A549 (cell line): ENCODE data around the gene FATE1.

Experiments
- CEBPB ChIP-seq, 2 experiments: fragments of >200 bp in 1 of 2; sonication (Bioruptor Twin) in 1 of 2; formaldehyde crosslinking in 1 of 2; IDR thresholded peaks; 2 replicates each; pipeline ENCODE4 v1.6.1; 2012 to 2016
- CHD2 ChIP-seq: fragments of 150-350 bp; IDR thresholded peaks from 2 replicates; pipeline ENCODE4 v1.6.1; 2014; ENCODE audit warnings: low read length; ENCODE audit not compliant: partially characterized antibody
- EP300 ChIP-seq, 2 experiments: fragments of >200 bp; sonication (Bioruptor Twin); formaldehyde crosslinking; IDR thresholded peaks; 2 replicates in 1 of 2; 3 replicates in 1 of 2; pipeline ENCODE4 v1.6.1; 2016 to 2017
- HDAC2 ChIP-seq: fragments of 200-600 bp; sonication (generic); IDR thresholded peaks from 2 replicates; pipeline ENCODE4 v1.6.1; 2016
- JUNB ChIP-seq: fragments of >200 bp; sonication (Bioruptor Twin); formaldehyde crosslinking; IDR thresholded peaks from 2 replicates; pipeline ENCODE4 v1.6.1; 2016
- MAZ ChIP-seq: fragments of 150-350 bp; IDR thresholded peaks from 2 replicates; pipeline ENCODE4 v1.6.1; 2014; ENCODE audit warnings: antibody characterized with exemption, low read depth, low read length, borderline replicate concordance
- MYC ChIP-seq: IDR thresholded peaks from 2 replicates; pipeline ENCODE4 v1.6.1; 2012; ENCODE audit warnings: mild to moderate bottlenecking, inconsistent platforms, low read length, improper control_type of control experiment, borderline replicate concordance
- POLR2AphosphoS2 ChIP-seq: conservative IDR thresholded peaks from 2 replicates; pipeline ENCODE4 v1.6.1; 2012; ENCODE audit warnings: low read length, improper control_type of control experiment, inconsistent platforms
- TP53 ChIP-seq: fragments of 250-450 bp; sonication (Bioruptor Pico); IDR thresholded peaks from 2 replicates; pipeline ENCODE4 v1.5.0; 2021; ENCODE audit warnings: mild to moderate bottlenecking, moderate library complexity
- USF2 ChIP-seq: fragments of 450-650 bp; IDR thresholded peaks from 2 replicates; pipeline ENCODE4 v1.6.1; 2014; ENCODE audit warnings: antibody characterized with exemption
- TF ChIP-seq, protein P1 (sequence below): fragments of >200 bp; sonication (Bioruptor Twin); formaldehyde crosslinking; IDR thresholded peaks from 3 replicates; pipeline ENCODE4 v1.5.1; 2016
- TF ChIP-seq, protein P2 (sequence below): fragments of 200-600 bp; sonication (generic); IDR thresholded peaks from 2 replicates; pipeline ENCODE4 v1.6.1; 2016; ENCODE audit warnings: antibody characterized with exemption, mild to moderate bottlenecking, moderate library complexity

- TF ChIP-seq EP300 (IDR thresholded peaks at IDR 0.05) (no peak), CHD2 (no peak), TP53 (CRISPR knock-in tag) (no peak), MYC (no peak), HDAC2 (no peak), MAZ (no peak), JUNB (no peak), CEBPB (IDR thresholded peaks at IDR 0.05) (no peak), POLR2AphosphoS2 (no peak), USF2 (no peak)
- TF ChIP-seq, protein P1, sequence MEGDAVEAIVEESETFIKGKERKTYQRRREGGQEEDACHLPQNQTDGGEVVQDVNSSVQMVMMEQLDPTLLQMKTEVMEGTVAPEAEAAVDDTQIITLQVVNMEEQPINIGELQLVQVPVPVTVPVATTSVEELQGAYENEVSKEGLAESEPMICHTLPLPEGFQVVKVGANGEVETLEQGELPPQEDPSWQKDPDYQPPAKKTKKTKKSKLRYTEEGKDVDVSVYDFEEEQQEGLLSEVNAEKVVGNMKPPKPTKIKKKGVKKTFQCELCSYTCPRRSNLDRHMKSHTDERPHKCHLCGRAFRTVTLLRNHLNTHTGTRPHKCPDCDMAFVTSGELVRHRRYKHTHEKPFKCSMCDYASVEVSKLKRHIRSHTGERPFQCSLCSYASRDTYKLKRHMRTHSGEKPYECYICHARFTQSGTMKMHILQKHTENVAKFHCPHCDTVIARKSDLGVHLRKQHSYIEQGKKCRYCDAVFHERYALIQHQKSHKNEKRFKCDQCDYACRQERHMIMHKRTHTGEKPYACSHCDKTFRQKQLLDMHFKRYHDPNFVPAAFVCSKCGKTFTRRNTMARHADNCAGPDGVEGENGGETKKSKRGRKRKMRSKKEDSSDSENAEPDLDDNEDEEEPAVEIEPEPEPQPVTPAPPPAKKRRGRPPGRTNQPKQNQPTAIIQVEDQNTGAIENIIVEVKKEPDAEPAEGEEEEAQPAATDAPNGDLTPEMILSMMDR, result no peak
- TF ChIP-seq, protein P2, sequence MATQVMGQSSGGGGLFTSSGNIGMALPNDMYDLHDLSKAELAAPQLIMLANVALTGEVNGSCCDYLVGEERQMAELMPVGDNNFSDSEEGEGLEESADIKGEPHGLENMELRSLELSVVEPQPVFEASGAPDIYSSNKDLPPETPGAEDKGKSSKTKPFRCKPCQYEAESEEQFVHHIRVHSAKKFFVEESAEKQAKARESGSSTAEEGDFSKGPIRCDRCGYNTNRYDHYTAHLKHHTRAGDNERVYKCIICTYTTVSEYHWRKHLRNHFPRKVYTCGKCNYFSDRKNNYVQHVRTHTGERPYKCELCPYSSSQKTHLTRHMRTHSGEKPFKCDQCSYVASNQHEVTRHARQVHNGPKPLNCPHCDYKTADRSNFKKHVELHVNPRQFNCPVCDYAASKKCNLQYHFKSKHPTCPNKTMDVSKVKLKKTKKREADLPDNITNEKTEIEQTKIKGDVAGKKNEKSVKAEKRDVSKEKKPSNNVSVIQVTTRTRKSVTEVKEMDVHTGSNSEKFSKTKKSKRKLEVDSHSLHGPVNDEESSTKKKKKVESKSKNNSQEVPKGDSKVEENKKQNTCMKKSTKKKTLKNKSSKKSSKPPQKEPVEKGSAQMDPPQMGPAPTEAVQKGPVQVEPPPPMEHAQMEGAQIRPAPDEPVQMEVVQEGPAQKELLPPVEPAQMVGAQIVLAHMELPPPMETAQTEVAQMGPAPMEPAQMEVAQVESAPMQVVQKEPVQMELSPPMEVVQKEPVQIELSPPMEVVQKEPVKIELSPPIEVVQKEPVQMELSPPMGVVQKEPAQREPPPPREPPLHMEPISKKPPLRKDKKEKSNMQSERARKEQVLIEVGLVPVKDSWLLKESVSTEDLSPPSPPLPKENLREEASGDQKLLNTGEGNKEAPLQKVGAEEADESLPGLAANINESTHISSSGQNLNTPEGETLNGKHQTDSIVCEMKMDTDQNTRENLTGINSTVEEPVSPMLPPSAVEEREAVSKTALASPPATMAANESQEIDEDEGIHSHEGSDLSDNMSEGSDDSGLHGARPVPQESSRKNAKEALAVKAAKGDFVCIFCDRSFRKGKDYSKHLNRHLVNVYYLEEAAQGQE, result no peak
These were observed 39.6 kb upstream of the FATE1 start for GRCh38 chrX:151676196-151676595.
